ENCODE data around the gene CDHR5.

GRCh38 chr11:578276-579035 is 46.3 kb downstream of the CDHR5 start:
- TF ChIP-seq, protein P1, sequence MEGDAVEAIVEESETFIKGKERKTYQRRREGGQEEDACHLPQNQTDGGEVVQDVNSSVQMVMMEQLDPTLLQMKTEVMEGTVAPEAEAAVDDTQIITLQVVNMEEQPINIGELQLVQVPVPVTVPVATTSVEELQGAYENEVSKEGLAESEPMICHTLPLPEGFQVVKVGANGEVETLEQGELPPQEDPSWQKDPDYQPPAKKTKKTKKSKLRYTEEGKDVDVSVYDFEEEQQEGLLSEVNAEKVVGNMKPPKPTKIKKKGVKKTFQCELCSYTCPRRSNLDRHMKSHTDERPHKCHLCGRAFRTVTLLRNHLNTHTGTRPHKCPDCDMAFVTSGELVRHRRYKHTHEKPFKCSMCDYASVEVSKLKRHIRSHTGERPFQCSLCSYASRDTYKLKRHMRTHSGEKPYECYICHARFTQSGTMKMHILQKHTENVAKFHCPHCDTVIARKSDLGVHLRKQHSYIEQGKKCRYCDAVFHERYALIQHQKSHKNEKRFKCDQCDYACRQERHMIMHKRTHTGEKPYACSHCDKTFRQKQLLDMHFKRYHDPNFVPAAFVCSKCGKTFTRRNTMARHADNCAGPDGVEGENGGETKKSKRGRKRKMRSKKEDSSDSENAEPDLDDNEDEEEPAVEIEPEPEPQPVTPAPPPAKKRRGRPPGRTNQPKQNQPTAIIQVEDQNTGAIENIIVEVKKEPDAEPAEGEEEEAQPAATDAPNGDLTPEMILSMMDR (IDR thresholded peaks at IDR 0.05 in 4 of 5, conservative IDR thresholded peaks at IDR 0.05 in 1 of 5), result no peak
- no peak for TF ChIP-seq POLR2A (IDR thresholded peaks at IDR 0.05)

Data from gastrocnemius medialis (tissue), 4 donors.